SK-N-SH (cell line): Measurements from ENCODE around the gene WNT3. TPM values are rescaled to one million over a fixed set of nuclear protein-coding genes. Genes with fewer than 3 reads are reported as not detected.

ENCODE experiments used
- CTCF ChIA-PET: fragments of 300-600, 350-600 bp; formaldehyde crosslinking; extraction: SDS; loops from one replicate; lab custom pipeline; 2021; lab: Yijun Ruan, JAX
- POLR2A ChIA-PET: fragments of 350-600 bp; sonication (Branson Sonifier 250); formaldehyde crosslinking; extraction: SDS; loops from one replicate; lab custom pipeline; 2020; ENCODE audit warnings: antibody characterized with exemption, inconsistent platforms; lab: Yijun Ruan, JAX
- DNase-seq: peaks from one replicate; pipeline ENCODE4 v3.0.0; 2012
- H2AFZ ChIP-seq: fragments of 200-600 bp; sonication (generic); 2 replicates; pipeline ENCODE4 v1.8.1; 2016; ENCODE audit warnings: antibody characterized with exemption, mild to moderate bottlenecking, low read depth
- H3F3A ChIP-seq: fragments of 200-600 bp; sonication (generic); replicated peaks from 2 replicates; pipeline ENCODE3; 2016; ENCODE audit warnings: antibody characterized with exemption, mild to moderate bottlenecking; ENCODE audit not compliant: insufficient read depth
- H3K27ac ChIP-seq, 2 experiments: fragments of 200-500 bp in 1 of 2; fragments of 200-600 bp in 1 of 2; sonication (Bioruptor generic) in 1 of 2; sonication (generic), shearing (Covaris generic) in 1 of 2; 2 replicates each; pipeline versions ENCODE4 v1.5.1 to v1.6.1; 2014 to 2016; ENCODE audit warnings: low read depth in 2 of 2, inconsistent platforms in 1 of 2, low read length in 1 of 2, mild to moderate bottlenecking in 1 of 2, mixed read lengths in 1 of 2
- H3K27me3 ChIP-seq: fragments of 200-600 bp; sonication (generic), shearing (Covaris generic); 2 replicates; pipeline ENCODE4 v1.6.1; 2016; ENCODE audit warnings: mixed run types; ENCODE audit not compliant: insufficient read depth
- H3K36me3 ChIP-seq, 2 experiments: fragments of 200-500 bp in 1 of 2; fragments of 200-600 bp in 1 of 2; sonication (Bioruptor generic) in 1 of 2; sonication (generic) in 1 of 2; replicated peaks in 1 of 2; 2 replicates each; pipeline versions ENCODE3 to v1.5.1; 2014 to 2016; ENCODE audit warnings: low read length in 1 of 2, mild to moderate bottlenecking in 1 of 2; ENCODE audit not compliant: insufficient read depth in 2 of 2, control insufficient read depth in 1 of 2
- H3K4me1 ChIP-seq, 2 experiments: fragments of 200-500 bp in 1 of 2; fragments of 200-600 bp in 1 of 2; sonication (Bioruptor generic) in 1 of 2; sonication (generic), shearing (Covaris generic) in 1 of 2; 2 replicates each; pipeline versions ENCODE4 v1.5.1 to v1.6.1; 2014 to 2016; ENCODE audit warnings: low read depth in 1 of 2, low read length in 1 of 2, mixed run types in 1 of 2; ENCODE audit not compliant: insufficient read depth in 2 of 2, control insufficient read depth in 1 of 2
- H3K4me2 ChIP-seq: fragments of 200-600 bp; sonication (generic), shearing (Covaris generic); 2 replicates; pipeline ENCODE4 v1.6.1; 2017; ENCODE audit warnings: mixed run types
- H3K4me3 ChIP-seq, 2 experiments: fragments of 200-500 bp in 1 of 2; fragments of 200-600 bp in 1 of 2; sonication (Bioruptor generic) in 1 of 2; sonication (generic), shearing (Covaris generic) in 1 of 2; 2 replicates each; pipeline versions ENCODE4 v1.5.1 to v1.8.1; 2014 to 2016; ENCODE audit warnings: low read depth in 2 of 2, inconsistent platforms in 1 of 2, low read length in 1 of 2, mild to moderate bottlenecking in 1 of 2, mixed read lengths in 1 of 2, moderate library complexity in 1 of 2
- H3K79me2 ChIP-seq: fragments of 200-600 bp; sonication (generic); 2 replicates; pipeline ENCODE4 v1.8.1; 2017; ENCODE audit warnings: mild to moderate bottlenecking; ENCODE audit not compliant: insufficient read depth
- H3K9ac ChIP-seq: fragments of 200-600 bp; sonication (generic); 2 replicates; pipeline ENCODE4 v1.6.1; 2017; ENCODE audit warnings: mixed run types
- H3K9me2 ChIP-seq: fragments of 200-600 bp; sonication (generic); 2 replicates; pipeline ENCODE4 v1.6.1; 2017; ENCODE audit warnings: mixed run types
- H3K9me3 ChIP-seq: fragments of 200-600 bp; sonication (generic); 2 replicates; pipeline ENCODE4 v1.6.1; 2017; ENCODE audit warnings: mixed run types, mild to moderate bottlenecking, moderate library complexity
- H4K20me1 ChIP-seq: fragments of 200-600 bp; sonication (generic); 2 replicates; pipeline ENCODE4 v1.6.1; 2017; ENCODE audit warnings: mild to moderate bottlenecking, mixed run types; ENCODE audit not compliant: insufficient read depth
- FOXJ3 ChIP-seq: sonication (generic); formaldehyde crosslinking; IDR thresholded peaks from 2 replicates; pipeline ENCODE4 v1.5.1; 2020; ENCODE audit warnings: mild to moderate bottlenecking, missing genetic modification reagents
- FOXM1 ChIP-seq: IDR thresholded peaks from 2 replicates; pipeline ENCODE4 v1.4.0; 2012; ENCODE audit warnings: low read depth, mild to moderate bottlenecking
- IRF3 ChIP-seq: fragments of 150-350 bp; IDR thresholded peaks from 2 replicates; pipeline ENCODE4 v1.6.1; 2016; ENCODE audit warnings: mild to moderate bottlenecking, low read depth, low read length
- JUND ChIP-seq: IDR thresholded peaks from 2 replicates; pipeline ENCODE4 v1.4.0; 2012
- MXI1 ChIP-seq: IDR thresholded peaks from 2 replicates; pipeline ENCODE4 v1.6.1; 2012; ENCODE audit warnings: mild to moderate bottlenecking, low read depth, low read length, improper control_type of control experiment
- POLR2AphosphoS5 ChIP-seq: IDR thresholded peaks from 2 replicates; pipeline ENCODE4 v1.6.1; 2012; ENCODE audit warnings: low read depth, low read length
- RXRA ChIP-seq: IDR thresholded peaks from 2 replicates; pipeline ENCODE4 v1.4.0; 2012; ENCODE audit warnings: low read depth, mild to moderate bottlenecking, borderline replicate concordance
- TEAD4 ChIP-seq: IDR thresholded peaks from 2 replicates; pipeline ENCODE4 v1.4.0; 2012; ENCODE audit warnings: mild to moderate bottlenecking, borderline replicate concordance; ENCODE audit not compliant: insufficient read depth
- USF1 ChIP-seq: IDR thresholded peaks from 2 replicates; pipeline ENCODE4 v1.4.0; 2012; ENCODE audit warnings: low read depth, borderline replicate concordance
- ZBTB33 ChIP-seq: IDR thresholded peaks from 2 replicates; pipeline ENCODE4 v1.4.0; 2012; ENCODE audit warnings: low read depth, borderline replicate concordance
- WGBS: methylation state at CpG from one replicate; pipeline ENCODE4 v1.1.6; 2017; ENCODE audit warnings: low lambda C conversion rate; 5-methylcytosine and 5-hydroxymethylcytosine counted together
- polyA plus RNA-seq, 3 experiments: library from polyadenylated mRNA; depleted of rRNA; stranded (reverse); fragments of >200 nt; gene quantifications; 2 replicates each; pipeline ENCODE4 v1.2.3, GENCODE V29; 2012

Gene WNT3
- polyA plus RNA-seq, 1 of the 3 experiments (the other 2 are of a cell fraction) = 5.3 TPM

- 84% methylated on average over 31 of the region's 31 CpGs for WGBS
- H3K4me2 ChIP-seq = no peak overlapping the region
- H3K9me2 ChIP-seq = no peaks in the 10 kb centered on the region
- CTCF ChIA-PET = interaction anchor here (1.4 to 7.1 kb wide), 4 partner anchors 13 to 119 kb away, joined by 5 to 74 read pairs (median 10); no protein-coding TSS in a partner anchor
- H3F3A ChIP-seq = no peaks in the 10 kb centered on the region
- no peak for DNase-seq
- no peak overlapping the region for H3K4me3 ChIP-seq
- H3K27ac ChIP-seq = no peak overlapping the region
- H3K9ac ChIP-seq = no peak overlapping the region
- H3K79me2 ChIP-seq = no peaks in the 10 kb centered on the region
- H3K27me3 ChIP-seq = peaks cover 9% of the 10 kb centered on the region
- no peaks in the 10 kb centered on the region for H3K4me1 ChIP-seq
- no peaks in the 10 kb centered on the region for H3K9me3 ChIP-seq
- no peak overlapping the region for H2AFZ ChIP-seq
- no peaks in the 10 kb centered on the region for H4K20me1 ChIP-seq
- POLR2A ChIA-PET = no interaction called here
- H3K36me3 ChIP-seq = no peaks in the 10 kb centered on the region
- no peak for TF ChIP-seq RXRA
- no peak for TF ChIP-seq TEAD4
- no peak for TF ChIP-seq JUND
- no peak for TF ChIP-seq POLR2AphosphoS5
- TF ChIP-seq USF1 = no peak
- no peak for TF ChIP-seq ZBTB33
- TF ChIP-seq IRF3 = no peak
- TF ChIP-seq FOXJ3 = no peak
- TF ChIP-seq MXI1 = no peak
- no peak for TF ChIP-seq FOXM1
These were observed 3.2 kb upstream of the WNT3 start for GRCh38 chr17:46821482-46822387.
